Caco-2 (cell line): ENCODE measurements around the gene OCEL1. TPM values are rescaled to one million over a fixed set of nuclear protein-coding genes. Genes with fewer than 3 reads are reported as not detected.

Experiments used
- BruUV-seq: library from RNA; stranded (reverse); fragments of 400-500 nt; replicated peaks from 2 replicates; lab custom pipeline; 2021; lab: Mats Ljungman, UMichigan
- CTCF ChIA-PET: fragments of 300-600 bp; sonication (Branson Sonifier 250); formaldehyde crosslinking; loops from one replicate; lab custom pipeline; 2022; ENCODE audit warnings: antibody characterized with exemption; lab: Charles Lee
- POLR2A ChIA-PET: fragments of 300-600 bp; sonication (Branson Sonifier 250); formaldehyde crosslinking; loops from one replicate; lab custom pipeline; 2022; ENCODE audit warnings: antibody characterized with exemption; lab: Charles Lee
- DNase-seq, 2 experiments: peaks; one replicate each; pipeline versions ENCODE4 v3.0.0 to v3.0.0-alpha.2; 2020 to 2022
- H3K27me3 ChIP-seq: replicated peaks from 2 replicates; pipeline ENCODE4 v1.6.0; 2011; ENCODE audit warnings: low read length; ENCODE audit not compliant: control insufficient read depth, insufficient read depth
- H3K36me3 ChIP-seq: 2 replicates; pipeline ENCODE4 v1.5.1; 2011; ENCODE audit warnings: low read length; ENCODE audit not compliant: control insufficient read depth, insufficient read depth
- H3K4me1 ChIP-seq: fragments of 250-450 bp; sonication (Bioruptor Pico); 2 replicates; pipeline ENCODE4 v1.5.1; 2020; ENCODE audit warnings: mild to moderate bottlenecking
- H3K4me3 ChIP-seq: 2 replicates; pipeline ENCODE4 v1.5.1; 2011; ENCODE audit warnings: low read depth, mild to moderate bottlenecking, control low read depth, low read length
- H3K9me3 ChIP-seq: fragments of 250-450 bp; sonication (Bioruptor Pico); 2 replicates; pipeline ENCODE4 v1.5.1; 2020; ENCODE audit warnings: mild to moderate bottlenecking, moderate library complexity
- H3K27ac Mint-ChIP-seq: one replicate; pipeline ENCODE4 v1.8.0; 2022; ENCODE audit warnings: mixed read lengths; ENCODE audit not compliant: unreplicated experiment
- H3K27me3 Mint-ChIP-seq: one replicate; pipeline ENCODE4 v1.8.0; 2022; ENCODE audit warnings: mixed read lengths; ENCODE audit not compliant: insufficient read depth, unreplicated experiment
- H3K36me3 Mint-ChIP-seq: one replicate; pipeline ENCODE4 v1.8.0; 2022; ENCODE audit warnings: mild to moderate bottlenecking, mixed read lengths; ENCODE audit not compliant: insufficient read depth, unreplicated experiment
- H3K4me1 Mint-ChIP-seq: one replicate; pipeline ENCODE4 v1.8.0; 2022; ENCODE audit warnings: low read depth, mixed read lengths; ENCODE audit not compliant: unreplicated experiment
- H3K4me3 Mint-ChIP-seq: one replicate; pipeline ENCODE4 v1.8.0; 2022; ENCODE audit warnings: mild to moderate bottlenecking, moderate library complexity, mixed read lengths; ENCODE audit not compliant: unreplicated experiment
- H3K9me3 Mint-ChIP-seq: one replicate; pipeline ENCODE4 v1.8.0; 2022; ENCODE audit warnings: mixed read lengths; ENCODE audit not compliant: unreplicated experiment
- CTCF ChIP-seq, 2 experiments: fragments of 200-600 bp in 1 of 2; IDR thresholded peaks; 1 replicate in 1 of 2; 2 replicates in 1 of 2; pipeline versions ENCODE4 v1.5.1 to v1.8.0; 2011 to 2022; ENCODE audit warnings: antibody characterized with exemption in 1 of 2, control low read depth in 1 of 2, inconsistent platforms in 1 of 2, low read depth in 1 of 2, low read length in 1 of 2, mild to moderate bottlenecking in 1 of 2, moderate library complexity in 1 of 2; ENCODE audit not compliant: insufficient read depth in 1 of 2, severe bottlenecking in 1 of 2, unreplicated experiment in 1 of 2
- intact Hi-C: fragments of 100-400 bp; cut with micrococcal nuclease; formaldehyde crosslinking; loops from one replicate; pipeline ENCODE4 v1.10.0; 2022; ENCODE audit not compliant: unreplicated experiment
- total RNA-seq: library from RNA; stranded (reverse); gene quantifications from 2 replicates; pipeline ENCODE4 v1.2.3, GENCODE V29; 2022

The OCEL1 gene
- total RNA-seq, 1 experiment from 2014 or later, result 14.9 TPM

- no peaks in the 10 kb centered on the region for H3K9me3 Mint-ChIP-seq
- POLR2A ChIA-PET, result interaction anchor here (0.8 to 1.2 kb wide), 2 partner anchors 14 to 25 kb away, joined by 3 to 5 read pairs; partner anchors contain the start of genes OCEL1 and USE1
- Histone ChIP-seq H3K4me3 (no peak overlapping the region), H3K36me3 (peaks cover 2% of the 10 kb centered on the region), H3K4me1 (peaks cover 39% of the 10 kb centered on the region), H3K9me3 (no peaks in the 10 kb centered on the region), H3K27me3 (no peaks in the 10 kb centered on the region)
- no TSS peak for BruUV-seq
- CTCF ChIA-PET, result interaction anchor here (0.6 to 0.8 kb wide), 2 partner anchors 27 to 52 kb away, joined by 3 read pairs; partner anchors contain the start of gene BABAM1
- peak overlapping the region; percentile 61 for H3K27ac Mint-ChIP-seq
- no peak for TF ChIP-seq CTCF (IDR thresholded peaks at IDR 0.05; ENCODE audit: insufficient read depth in 1 of 2, low read depth in 1 of 2, low read length in 1 of 2, severe bottlenecking in 1 of 2, unreplicated experiment in 1 of 2)
- H3K27me3 Mint-ChIP-seq, result no peaks in the 10 kb centered on the region
- H3K4me3 Mint-ChIP-seq, result peak overlapping the region; percentile 58
- peaks cover 70% of the 10 kb centered on the region for H3K36me3 Mint-ChIP-seq
- peak; percentile 63 to 64 for DNase-seq
- peaks cover 20% of the 10 kb centered on the region for H3K4me1 Mint-ChIP-seq
- intact Hi-C loops, result no loop called here
These were observed 14.2 kb downstream of the OCEL1 start for GRCh38 chr19:17240062-17240752.

- Histone ChIP-seq H3K9me3 (no peaks in the 10 kb centered on the region), H3K27me3 (no peaks in the 10 kb centered on the region), H3K4me1 (peaks cover 39% of the 10 kb centered on the region), H3K36me3 (peaks cover 2% of the 10 kb centered on the region), H3K4me3 (no peak overlapping the region)
- ChIA-PET CTCF (interaction anchor here (0.6 to 0.8 kb wide), 2 partner anchors 26 to 52 kb away, joined by 3 read pairs; partner anchors contain the start of gene BABAM1), POLR2A (interaction anchor here (0.8 to 1.2 kb wide), 2 partner anchors 14 to 26 kb away, joined by 3 to 5 read pairs; partner anchors contain the start of genes OCEL1 and USE1)
- H3K27ac Mint-ChIP-seq, result peak overlapping the region; percentile 61
- no TSS peak for BruUV-seq
- peak overlapping the region; percentile 58 for H3K4me3 Mint-ChIP-seq
- TF ChIP-seq CTCF (IDR thresholded peaks at IDR 0.05; ENCODE audit: insufficient read depth in 1 of 2, low read depth in 1 of 2, low read length in 1 of 2, severe bottlenecking in 1 of 2, unreplicated experiment in 1 of 2), result no peak
- no peaks in the 10 kb centered on the region for H3K9me3 Mint-ChIP-seq
- DNase-seq, result no peak
- intact Hi-C loops, result no loop called here
- H3K36me3 Mint-ChIP-seq, result peaks cover 72% of the 10 kb centered on the region
- H3K4me1 Mint-ChIP-seq, result peaks cover 20% of the 10 kb centered on the region
- no peaks in the 10 kb centered on the region for H3K27me3 Mint-ChIP-seq
These were observed 14.9 kb downstream of the OCEL1 start for GRCh38 chr19:17240826-17241399.

GRCh38 chr19:17242431-17243208 lies 16.6 kb downstream of the OCEL1 start:
- peak overlapping the region; percentile 94 for H3K4me3 Mint-ChIP-seq
- Histone ChIP-seq H3K36me3 (peaks cover 2% of the 10 kb centered on the region; the same call in 1 of the 2 replicates), H3K4me3 (peak overlapping the region; percentile 78; the same call in 1 of the 2 replicates), H3K27me3 (no peaks in the 10 kb centered on the region), H3K4me1 (peaks cover 50% of the 10 kb centered on the region), H3K9me3 (no peaks in the 10 kb centered on the region)
- ChIA-PET POLR2A (interaction anchor here (0.6 to 1.9 kb wide), 3 partner anchors 15 to 167 kb away, joined by 3 to 5 read pairs (median 3); partner anchors contain the start of gene OCEL1), CTCF (interaction anchor here (1.1 kb wide), 1 partner anchor 15 kb away, joined by 3 read pairs; no protein-coding TSS in a partner anchor)
- H3K27ac Mint-ChIP-seq, result peak overlapping the region; percentile 66
- peaks cover 29% of the 10 kb centered on the region for H3K4me1 Mint-ChIP-seq
- no peak for TF ChIP-seq CTCF (IDR thresholded peaks at IDR 0.05; ENCODE audit: insufficient read depth in 1 of 2, low read depth in 1 of 2, low read length in 1 of 2, severe bottlenecking in 1 of 2, unreplicated experiment in 1 of 2)
- no peak for DNase-seq
- intact Hi-C loops, result no loop called here
- H3K27me3 Mint-ChIP-seq, result no peaks in the 10 kb centered on the region
- H3K36me3 Mint-ChIP-seq, result peaks cover 69% of the 10 kb centered on the region
- H3K9me3 Mint-ChIP-seq, result no peaks in the 10 kb centered on the region
- no TSS peak for BruUV-seq
